ENCODE results near the gene C19orf81.

Gene C19orf81

GRCh38 chr19:50632151-50632835 is 17.0 kb upstream of the C19orf81 start:
- no peak for DNase-seq

GRCh38 chr19:50633359-50633758 is 15.9 kb upstream of the C19orf81 start:
- no peak for DNase-seq

GRCh38 chr19:50633973-50634372 is 15.3 kb upstream of the C19orf81 start:
- DNase-seq: no peak

GRCh38 chr19:50636317-50637085 is 12.7 kb upstream of the C19orf81 start:
- no peak for DNase-seq

GRCh38 chr19:50638600-50638999 is 10.6 kb upstream of the C19orf81 start:
- DNase-seq: no peak

GRCh38 chr19:50639121-50640112 is 9.8 kb upstream of the C19orf81 start, which contains the start of gene SYT3:
TSS of gene SYT3 (minus strand) at chr19:50639881. CDS start at chr19:50637411, 2,470 bp downstream.
- no peak for DNase-seq

- DNase-seq: no peak
Measured at GRCh38 chr19:50640368-50640767, 8.9 kb upstream of the C19orf81 start.

- DNase-seq: no peak
Measured at GRCh38 chr19:50644315-50644915, 4.8 kb upstream of the C19orf81 start.

GRCh38 chr19:50645107-50645506 is 4.1 kb upstream of the C19orf81 start:
- no peak for DNase-seq

- no peak for DNase-seq
Measured at GRCh38 chr19:50646074-50646807, 3.0 kb upstream of the C19orf81 start.

GRCh38 chr19:50647879-50648615 is 1.2 kb upstream of the C19orf81 start:
- no peak for DNase-seq

- DNase-seq: no peak
Measured at GRCh38 chr19:50648659-50649058, 586 bp upstream of the C19orf81 start.

GRCh38 chr19:50651174-50651573 is 1.9 kb downstream of the C19orf81 start:
- no peak for DNase-seq

- DNase-seq: no peak
Measured at GRCh38 chr19:50652722-50653121, 3.5 kb downstream of the C19orf81 start.

GRCh38 chr19:50654882-50655281 is 5.6 kb downstream of the C19orf81 start:
- no peak for DNase-seq

- DNase-seq: no peak
Measured at GRCh38 chr19:50657222-50657669, 8.0 kb downstream of the C19orf81 start.

GRCh38 chr19:50657712-50658440 is 8.6 kb downstream of the C19orf81 start:
- DNase-seq: peak; percentile 99

- peak; percentile 77 to 93 for DNase-seq
Measured at GRCh38 chr19:50658441-50659317, 9.4 kb downstream of the C19orf81 start.

Measured in SHP77 (cell line).